Lung (tissue), 12 donors: Measurements from ENCODE around the gene RAB42. TPM values are rescaled to one million over a fixed set of nuclear protein-coding genes. Genes with fewer than 3 reads are reported as not detected.

Source experiments
- ATAC-seq: fragments of 200-7000 bp; cut with Tn5 transposase; one replicate; pipeline ENCODE4 v1.9.1; 2020; ENCODE audit warnings: moderate number of reproducible peaks; ENCODE audit not compliant: insufficient read depth, low FRiP score
- DNase-seq, 3 donors: peaks; one replicate each; pipeline ENCODE4 v3.0.0-alpha.2; 2013 to 2017
- H3K27ac ChIP-seq, 2 donors: one replicate each; pipeline ENCODE4 v1.5.1; 2013; ENCODE audit warnings: mild to moderate bottlenecking in 2 of 2, moderate library complexity in 2 of 2, control low read depth in 1 of 2, inconsistent platforms in 1 of 2, low read depth in 1 of 2, low read length in 1 of 2
- H3K27me3 ChIP-seq, 3 donors: one replicate each; pipeline ENCODE4 v1.5.1; 2013; ENCODE audit warnings: low read length in 2 of 3; ENCODE audit not compliant: control insufficient read depth in 3 of 3, insufficient read depth in 3 of 3
- H3K36me3 ChIP-seq, 4 donors: one replicate each; pipeline ENCODE4 v1.5.1; 2013; ENCODE audit warnings: low read length in 4 of 4, mild to moderate bottlenecking in 1 of 4, moderate library complexity in 1 of 4; ENCODE audit not compliant: control insufficient read depth in 4 of 4, insufficient read depth in 4 of 4
- H3K4me1 ChIP-seq, 5 donors: one replicate each; pipeline ENCODE4 v1.5.1; 2013; ENCODE audit warnings: low read length in 5 of 5, mild to moderate bottlenecking in 2 of 5, moderate library complexity in 1 of 5; ENCODE audit not compliant: control insufficient read depth in 5 of 5, insufficient read depth in 5 of 5
- H3K4me3 ChIP-seq: one replicate; pipeline ENCODE4 v1.5.1; 2013; ENCODE audit warnings: mild to moderate bottlenecking, control low read depth, moderate library complexity
- H3K9ac ChIP-seq, 2 donors: one replicate each; pipeline ENCODE4 v1.5.1; 2013; ENCODE audit warnings: low read length in 2 of 2, control low read depth in 1 of 2; ENCODE audit not compliant: insufficient read depth in 1 of 2
- H3K9me3 ChIP-seq, 4 donors: one replicate each; pipeline ENCODE4 v1.5.1; 2013; ENCODE audit warnings: low read length in 3 of 4, mild to moderate bottlenecking in 1 of 4, moderate library complexity in 1 of 4; ENCODE audit not compliant: control insufficient read depth in 4 of 4, insufficient read depth in 3 of 4
- WGBS, 2 donors: extraction: QIAGEN DNeasy Blood & Tissue Kit; methylation state at CpG; one replicate each; pipeline ENCODE4 v1.1.7; 2013; 5-methylcytosine and 5-hydroxymethylcytosine counted together
- polyA plus RNA-seq, 2 donors: library from polyadenylated mRNA; stranded (reverse); fragments of 200-250 nt; gene quantifications; one replicate each; pipeline ENCODE4 v1.2.1, GENCODE V29; 2013
- total RNA-seq, 2 donors: library from RNA; depleted of rRNA in 1 of 2; stranded (reverse); fragments of >200 nt in 1 of 2; gene quantifications; one replicate each; pipeline ENCODE4 v1.2.1, GENCODE V29; 2014 to 2021
- TF ChIP-seq, protein P1 (sequence below): IDR thresholded peaks from 2 replicates; pipeline ENCODE4 v1.5.1; 2012; ENCODE audit warnings: mild to moderate bottlenecking; ENCODE audit errors: control extremely low read depth, extremely low read depth
- donor health status: control.
- donor health status: control.
- donor health status: Bipolar disorder and iron deficiency.
- donor health status: healthy.
- donor health status: DM: yes; HTN: yes; CAD: no.

Gene RAB42
- total and polyA plus RNA-seq, 4 donors: 3.1 to 11.7 (median 7.2) TPM

DNA sequence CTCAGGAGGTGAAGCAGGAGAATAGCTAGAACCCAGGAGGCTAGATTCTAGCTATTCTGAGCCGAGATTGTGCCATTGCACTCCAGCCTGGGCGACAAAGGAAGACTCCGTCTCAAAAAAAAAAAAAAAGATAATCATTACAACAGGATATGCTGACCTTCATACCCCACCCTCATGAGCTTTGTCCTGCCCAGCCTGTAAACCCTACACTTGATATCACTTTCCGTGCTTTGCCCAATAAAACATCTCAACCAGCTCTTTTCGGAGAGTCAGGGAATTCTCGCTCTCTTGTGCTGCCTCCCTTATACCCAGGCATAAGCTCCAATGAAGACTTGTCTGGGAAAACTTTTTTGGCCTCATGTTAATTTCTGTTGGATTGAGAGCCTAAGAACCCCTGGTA is 40.7 kb upstream of the RAB42 start:
- Histone ChIP-seq H3K36me3 (peaks cover 0 to 4% (median 1%) of the 10 kb centered on the region in 4 donors), H3K27me3 (no peaks in the 10 kb centered on the region), H3K9ac (no peak overlapping the region), H3K9me3 (no peaks in the 10 kb centered on the region), H3K4me1 (peaks cover 0 to 11% (median 0%) of the 10 kb centered on the region in 5 donors), H3K27ac (no peak overlapping the region), H3K4me3 (no peak overlapping the region)
- no peak for DNase-seq
- TF ChIP-seq, protein P1, sequence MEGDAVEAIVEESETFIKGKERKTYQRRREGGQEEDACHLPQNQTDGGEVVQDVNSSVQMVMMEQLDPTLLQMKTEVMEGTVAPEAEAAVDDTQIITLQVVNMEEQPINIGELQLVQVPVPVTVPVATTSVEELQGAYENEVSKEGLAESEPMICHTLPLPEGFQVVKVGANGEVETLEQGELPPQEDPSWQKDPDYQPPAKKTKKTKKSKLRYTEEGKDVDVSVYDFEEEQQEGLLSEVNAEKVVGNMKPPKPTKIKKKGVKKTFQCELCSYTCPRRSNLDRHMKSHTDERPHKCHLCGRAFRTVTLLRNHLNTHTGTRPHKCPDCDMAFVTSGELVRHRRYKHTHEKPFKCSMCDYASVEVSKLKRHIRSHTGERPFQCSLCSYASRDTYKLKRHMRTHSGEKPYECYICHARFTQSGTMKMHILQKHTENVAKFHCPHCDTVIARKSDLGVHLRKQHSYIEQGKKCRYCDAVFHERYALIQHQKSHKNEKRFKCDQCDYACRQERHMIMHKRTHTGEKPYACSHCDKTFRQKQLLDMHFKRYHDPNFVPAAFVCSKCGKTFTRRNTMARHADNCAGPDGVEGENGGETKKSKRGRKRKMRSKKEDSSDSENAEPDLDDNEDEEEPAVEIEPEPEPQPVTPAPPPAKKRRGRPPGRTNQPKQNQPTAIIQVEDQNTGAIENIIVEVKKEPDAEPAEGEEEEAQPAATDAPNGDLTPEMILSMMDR: no peak
- ATAC-seq: no peak
- WGBS, 2 donors: 90 to 96% methylated on average over 6 of the region's 6 CpGs

DNA sequence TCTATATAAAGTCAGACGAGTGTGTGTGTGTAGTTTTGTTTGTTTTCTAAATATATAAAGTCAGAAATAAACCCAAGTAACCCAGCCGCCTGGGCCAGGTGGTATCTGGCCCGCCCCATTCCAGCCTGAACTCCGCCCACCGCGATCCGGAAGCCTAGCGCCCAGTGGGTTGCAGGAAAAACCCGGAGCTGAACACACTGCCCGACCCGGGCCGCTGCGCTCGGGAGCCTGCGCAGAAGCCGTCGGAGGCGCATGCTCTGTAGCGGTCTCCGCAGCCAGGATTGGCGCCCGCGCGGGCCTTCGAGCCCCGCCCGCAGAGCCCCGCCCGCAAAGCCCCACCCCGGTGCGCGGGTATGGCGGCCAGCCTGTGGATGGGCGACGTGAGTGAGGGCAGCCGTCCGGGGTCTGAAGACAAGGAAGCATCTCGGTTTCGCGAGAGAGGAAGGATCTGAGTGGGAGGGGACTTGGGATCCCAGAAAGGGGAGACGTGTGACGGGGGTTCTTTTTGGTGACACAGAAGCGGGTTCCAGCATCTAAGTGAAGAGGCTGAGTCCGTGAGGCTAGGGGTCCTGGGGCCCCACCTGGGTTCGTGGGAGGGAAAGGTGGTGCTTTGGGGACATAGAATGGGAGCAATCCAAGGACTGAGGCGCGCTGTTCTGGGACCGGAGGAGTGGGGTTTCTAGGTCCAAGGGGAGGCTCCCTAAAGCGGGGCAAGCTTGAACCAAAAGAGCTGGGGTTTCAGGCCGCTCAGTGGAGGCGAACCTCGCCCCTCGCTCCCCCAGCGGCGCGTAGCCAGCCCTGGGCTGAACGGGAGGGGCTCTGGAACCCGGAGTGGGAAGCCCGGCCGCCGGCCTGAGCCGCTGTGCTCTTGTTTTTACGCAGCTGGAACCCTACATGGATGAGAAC is 39.1 kb upstream of the RAB42 start, which contains the start of gene TRNAU1AP:
TSS of gene TRNAU1AP (plus strand) at position 328 of the 906 bp plus-strand sequence. CDS start at position 354, 26 bp downstream.
- H3K9ac ChIP-seq: peak within 1 kb of the TSS; percentile 70 to 96
- H3K9me3 ChIP-seq: no peaks in the 10 kb centered on the region
- ATAC-seq (peak; percentile 99), DNase-seq (peak; percentile 97 to 99 (median 97))
- no peaks in the 10 kb centered on the region for H3K27me3 ChIP-seq
- H3K4me1 ChIP-seq: peaks cover 0 to 11% (median 0%) of the 10 kb centered on the region in 5 donors
- TF ChIP-seq, protein P1: no peak
- peaks cover 0 to 8% (median 4%) of the 10 kb centered on the region in 4 donors for H3K36me3 ChIP-seq
- H3K4me3 ChIP-seq: peak within 1 kb of the TSS; percentile 90
- 0 to 1% methylated on average over 61 to 63 of the region's 63 CpGs for WGBS, 2 donors
- peak within 1 kb of the TSS; percentile 71 to 88 for H3K27ac ChIP-seq

DNA sequence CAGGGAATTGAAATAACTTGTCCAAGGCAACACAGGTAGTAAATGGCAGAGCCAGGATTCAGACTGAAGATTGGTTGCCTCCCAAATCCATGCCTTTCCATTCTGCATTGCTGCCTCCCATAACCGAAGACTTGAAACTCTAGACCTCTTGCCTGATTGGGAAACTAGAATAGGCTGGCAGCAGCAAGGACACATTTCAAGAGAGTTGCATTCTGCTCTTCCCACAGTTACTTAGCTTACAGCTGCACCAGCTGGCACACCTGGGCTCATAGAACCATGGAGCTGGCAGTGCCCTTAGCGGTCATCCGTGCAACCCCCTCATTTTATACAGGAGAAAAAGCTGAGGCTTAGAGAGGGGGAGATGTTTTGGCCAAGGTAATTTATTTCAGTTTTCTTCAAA is 31.2 kb upstream of the RAB42 start:
- TF ChIP-seq, protein P1: no peak
- Histone ChIP-seq H3K27ac (no peak overlapping the region), H3K4me3 (no peak overlapping the region), H3K4me1 (no peaks in the 10 kb centered on the region), H3K36me3 (peaks cover 26 to 42% (median 31%) of the 10 kb centered on the region in 4 donors), H3K27me3 (no peaks in the 10 kb centered on the region), H3K9ac (no peak overlapping the region), H3K9me3 (no peaks in the 10 kb centered on the region)
- DNase-seq (no peak), ATAC-seq (no peak)
- 94 to 96% methylated on average over 3 of the region's 3 CpGs for WGBS, 2 donors
